ENCODE measurements around the gene ARL2.

Gene ARL2

GRCh38 chr11:65042891-65043290, 28.9 kb downstream of the ARL2 start:
- peak overlapping the region in 1 of 2 donors; percentile 10 for H3K4me3 ChIP-seq (ENCODE audit: low read length in 2 of 2)
- no peak overlapping the region for H3K9ac ChIP-seq (ENCODE audit: low read depth in 1 of 2, low read length in 2 of 2)
- H3K9me3 ChIP-seq (ENCODE audit: control insufficient read depth in 2 of 2, low read length in 2 of 2): no peaks in the 10 kb centered on the region

DNA sequence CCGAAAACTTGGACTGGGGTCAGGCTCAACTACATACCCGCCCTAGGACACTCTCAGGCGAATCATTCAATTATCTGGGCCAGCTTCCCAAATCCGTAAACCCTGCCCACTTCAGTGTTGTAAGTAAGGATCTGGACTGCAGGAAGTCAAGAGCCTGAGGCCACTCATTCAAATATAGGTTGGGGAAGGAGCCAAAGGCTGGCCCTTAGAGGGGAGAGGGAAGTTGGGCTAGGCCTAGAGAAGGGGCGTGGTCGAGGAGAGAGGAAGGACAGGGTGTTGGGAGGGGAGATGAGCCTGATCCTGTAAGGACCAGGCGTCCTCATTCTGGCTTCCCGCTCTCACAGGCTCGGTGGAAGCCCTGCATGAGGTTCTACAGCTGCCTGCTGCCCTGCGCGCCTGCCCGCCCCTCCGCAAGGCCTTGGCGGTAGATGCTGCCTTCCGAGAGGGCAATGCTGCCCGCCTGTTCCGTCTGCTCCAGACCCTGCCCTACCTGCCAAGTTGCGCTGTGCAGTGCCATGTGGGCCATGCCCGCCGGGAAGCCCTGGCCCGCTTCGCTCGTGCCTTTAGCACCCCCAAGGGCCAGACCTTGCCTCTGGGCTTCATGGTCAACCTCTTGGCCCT, 30.0 kb downstream of the ARL2 start:
- Histone ChIP-seq H3K4me1 (ENCODE audit: control insufficient read depth in 2 of 2, insufficient read depth in 2 of 2, low read length in 2 of 2) (peaks cover 11 to 17% of the 10 kb centered on the region in 2 donors), H3K4me3 (ENCODE audit: low read length in 2 of 2) (no peak overlapping the region), H3K9me3 (ENCODE audit: control insufficient read depth in 2 of 2, low read length in 2 of 2) (no peaks in the 10 kb centered on the region), H3K9ac (ENCODE audit: low read depth in 1 of 2, low read length in 2 of 2) (no peak overlapping the region), H3K27ac (ENCODE audit: low read depth in 2 of 2, low read length in 2 of 2) (no peak overlapping the region), H3K27me3 (ENCODE audit: control insufficient read depth in 2 of 2, insufficient read depth in 2 of 2, low read length in 2 of 2) (no peaks in the 10 kb centered on the region), H3K36me3 (ENCODE audit: control insufficient read depth in 2 of 2, insufficient read depth in 2 of 2, low read length in 2 of 2) (peaks cover 9 to 14% of the 10 kb centered on the region in 2 donors)

More at GRCh38 chr11:65042891-65043290, 28.9 kb downstream of the ARL2 start:
- H3K27ac ChIP-seq (ENCODE audit: low read depth in 2 of 2, low read length in 2 of 2): no peak overlapping the region
- H3K36me3 ChIP-seq (ENCODE audit: control insufficient read depth in 2 of 2, insufficient read depth in 2 of 2, low read length in 2 of 2): peaks cover 17 to 21% of the 10 kb centered on the region in 2 donors
- H3K4me1 ChIP-seq (ENCODE audit: control insufficient read depth in 2 of 2, insufficient read depth in 2 of 2, low read length in 2 of 2): peaks cover 11 to 17% of the 10 kb centered on the region in 2 donors
- H3K27me3 ChIP-seq (ENCODE audit: control insufficient read depth in 2 of 2, insufficient read depth in 2 of 2, low read length in 2 of 2): no peaks in the 10 kb centered on the region

- Histone ChIP-seq H3K27ac (ENCODE audit: low read depth in 2 of 2, low read length in 2 of 2) (no peak overlapping the region), H3K4me1 (ENCODE audit: control insufficient read depth in 2 of 2, insufficient read depth in 2 of 2, low read length in 2 of 2) (peaks cover 11 to 17% of the 10 kb centered on the region in 2 donors), H3K27me3 (ENCODE audit: control insufficient read depth in 2 of 2, insufficient read depth in 2 of 2, low read length in 2 of 2) (no peaks in the 10 kb centered on the region), H3K4me3 (ENCODE audit: low read length in 2 of 2) (no peak overlapping the region), H3K9ac (ENCODE audit: low read depth in 1 of 2, low read length in 2 of 2) (no peak overlapping the region), H3K9me3 (ENCODE audit: control insufficient read depth in 2 of 2, low read length in 2 of 2) (no peaks in the 10 kb centered on the region), H3K36me3 (ENCODE audit: control insufficient read depth in 2 of 2, insufficient read depth in 2 of 2, low read length in 2 of 2) (peaks cover 9 to 12% of the 10 kb centered on the region in 2 donors)
Measured at GRCh38 chr11:65045061-65045460, 31.1 kb downstream of the ARL2 start.

GRCh38 chr11:65045728-65046127, 31.8 kb downstream of the ARL2 start:
- H3K9ac ChIP-seq (ENCODE audit: low read depth in 1 of 2, low read length in 2 of 2): no peak overlapping the region
- H3K4me3 ChIP-seq (ENCODE audit: low read length in 2 of 2): no peak overlapping the region
- H3K27ac ChIP-seq (ENCODE audit: low read depth in 2 of 2, low read length in 2 of 2): no peak overlapping the region
- H3K4me1 ChIP-seq (ENCODE audit: control insufficient read depth in 2 of 2, insufficient read depth in 2 of 2, low read length in 2 of 2): peaks cover 11 to 17% of the 10 kb centered on the region in 2 donors
- H3K36me3 ChIP-seq (ENCODE audit: control insufficient read depth in 2 of 2, insufficient read depth in 2 of 2, low read length in 2 of 2): peaks cover 9 to 12% of the 10 kb centered on the region in 2 donors
- H3K9me3 ChIP-seq (ENCODE audit: control insufficient read depth in 2 of 2, low read length in 2 of 2): no peaks in the 10 kb centered on the region
- H3K27me3 ChIP-seq (ENCODE audit: control insufficient read depth in 2 of 2, insufficient read depth in 2 of 2, low read length in 2 of 2): no peaks in the 10 kb centered on the region

- Histone ChIP-seq H3K4me1 (ENCODE audit: control insufficient read depth in 2 of 2, insufficient read depth in 2 of 2, low read length in 2 of 2) (peaks cover 4 to 9% of the 10 kb centered on the region in 2 donors), H3K36me3 (ENCODE audit: control insufficient read depth in 2 of 2, insufficient read depth in 2 of 2, low read length in 2 of 2) (peaks cover 9 to 12% of the 10 kb centered on the region in 2 donors), H3K4me3 (ENCODE audit: low read length in 2 of 2) (peak overlapping the region; percentile 52 to 64), H3K27me3 (ENCODE audit: control insufficient read depth in 2 of 2, insufficient read depth in 2 of 2, low read length in 2 of 2) (no peaks in the 10 kb centered on the region), H3K9me3 (ENCODE audit: control insufficient read depth in 2 of 2, low read length in 2 of 2) (no peaks in the 10 kb centered on the region), H3K27ac (ENCODE audit: low read depth in 2 of 2, low read length in 2 of 2) (peak overlapping the region in 1 of 2 donors; percentile 52), H3K9ac (ENCODE audit: low read depth in 1 of 2, low read length in 2 of 2) (peak overlapping the region; percentile 41 to 51)
Measured at GRCh38 chr11:65047581-65048422, 33.8 kb downstream of the ARL2 start.

- Histone ChIP-seq H3K27me3 (ENCODE audit: control insufficient read depth in 2 of 2, insufficient read depth in 2 of 2, low read length in 2 of 2) (no peaks in the 10 kb centered on the region), H3K9me3 (ENCODE audit: control insufficient read depth in 2 of 2, low read length in 2 of 2) (no peaks in the 10 kb centered on the region), H3K4me3 (ENCODE audit: low read length in 2 of 2) (no peak overlapping the region), H3K9ac (ENCODE audit: low read depth in 1 of 2, low read length in 2 of 2) (no peak overlapping the region), H3K4me1 (ENCODE audit: control insufficient read depth in 2 of 2, insufficient read depth in 2 of 2, low read length in 2 of 2) (no peaks in the 10 kb centered on the region), H3K27ac (ENCODE audit: low read depth in 2 of 2, low read length in 2 of 2) (no peak overlapping the region), H3K36me3 (ENCODE audit: control insufficient read depth in 2 of 2, insufficient read depth in 2 of 2, low read length in 2 of 2) (no peaks in the 10 kb centered on the region)
Measured at GRCh38 chr11:65051398-65051858, 37.5 kb downstream of the ARL2 start.

GRCh38 chr11:65053827-65054508, 40.0 kb downstream of the ARL2 start:
- Histone ChIP-seq H3K9ac (ENCODE audit: low read depth in 1 of 2, low read length in 2 of 2) (no peak overlapping the region), H3K9me3 (ENCODE audit: control insufficient read depth in 2 of 2, low read length in 2 of 2) (no peaks in the 10 kb centered on the region), H3K4me1 (ENCODE audit: control insufficient read depth in 2 of 2, insufficient read depth in 2 of 2, low read length in 2 of 2) (peaks cover 4 to 5% of the 10 kb centered on the region in 2 donors), H3K4me3 (ENCODE audit: low read length in 2 of 2) (no peak overlapping the region), H3K36me3 (ENCODE audit: control insufficient read depth in 2 of 2, insufficient read depth in 2 of 2, low read length in 2 of 2) (no peaks in the 10 kb centered on the region), H3K27ac (ENCODE audit: low read depth in 2 of 2, low read length in 2 of 2) (no peak overlapping the region), H3K27me3 (ENCODE audit: control insufficient read depth in 2 of 2, insufficient read depth in 2 of 2, low read length in 2 of 2) (no peaks in the 10 kb centered on the region)

DNA sequence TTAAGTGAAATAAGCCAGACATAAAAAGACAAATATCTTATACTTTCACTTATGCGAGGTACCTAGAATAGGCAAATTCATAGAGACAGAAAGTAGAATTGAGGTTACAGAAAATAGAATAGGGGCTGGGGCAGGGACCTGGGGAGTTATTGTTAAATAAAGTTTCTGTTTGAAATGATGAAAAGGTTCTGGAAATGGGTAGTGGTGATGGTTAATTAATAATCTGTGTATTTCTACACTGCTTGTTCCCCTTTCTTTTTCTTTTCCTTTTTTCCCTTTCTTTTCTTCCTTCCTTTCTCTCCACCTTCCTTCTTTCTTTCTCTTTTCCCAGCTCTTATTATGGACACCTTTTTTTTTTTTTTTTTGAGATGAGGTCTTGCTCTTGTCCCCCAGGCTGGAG, 41.6 kb downstream of the ARL2 start:
- Histone ChIP-seq H3K27me3 (ENCODE audit: control insufficient read depth in 2 of 2, insufficient read depth in 2 of 2, low read length in 2 of 2) (no peaks in the 10 kb centered on the region), H3K36me3 (ENCODE audit: control insufficient read depth in 2 of 2, insufficient read depth in 2 of 2, low read length in 2 of 2) (no peaks in the 10 kb centered on the region), H3K9me3 (ENCODE audit: control insufficient read depth in 2 of 2, low read length in 2 of 2) (no peaks in the 10 kb centered on the region), H3K27ac (ENCODE audit: low read depth in 2 of 2, low read length in 2 of 2) (no peak overlapping the region), H3K9ac (ENCODE audit: low read depth in 1 of 2, low read length in 2 of 2) (no peak overlapping the region), H3K4me3 (ENCODE audit: low read length in 2 of 2) (no peak overlapping the region), H3K4me1 (ENCODE audit: control insufficient read depth in 2 of 2, insufficient read depth in 2 of 2, low read length in 2 of 2) (peaks cover 5 to 11% of the 10 kb centered on the region in 2 donors)

DNA sequence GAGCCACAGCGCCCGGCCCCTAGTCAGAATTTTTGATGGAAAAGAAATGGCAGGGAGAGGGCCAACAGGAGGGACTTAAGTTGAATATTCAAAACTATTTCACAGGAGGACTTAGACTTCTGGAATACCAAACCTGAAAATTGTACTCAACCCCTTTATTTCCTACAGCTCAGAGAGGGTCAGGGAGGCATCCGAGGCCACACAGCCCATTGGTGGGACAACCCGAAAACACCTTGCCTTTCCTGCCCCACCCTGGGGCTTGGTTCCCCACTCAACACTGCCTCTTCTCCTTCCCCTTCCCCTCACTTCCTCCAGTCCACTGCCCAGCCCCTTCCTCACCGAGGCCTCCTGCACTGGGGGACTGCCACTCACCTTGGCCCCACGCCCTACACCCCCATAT, 43.0 kb downstream of the ARL2 start:
- H3K27me3 ChIP-seq (ENCODE audit: control insufficient read depth in 2 of 2, insufficient read depth in 2 of 2, low read length in 2 of 2): no peaks in the 10 kb centered on the region
- H3K4me3 ChIP-seq (ENCODE audit: low read length in 2 of 2): no peak overlapping the region
- H3K4me1 ChIP-seq (ENCODE audit: control insufficient read depth in 2 of 2, insufficient read depth in 2 of 2, low read length in 2 of 2): peaks cover 5 to 11% of the 10 kb centered on the region in 2 donors
- no peaks in the 10 kb centered on the region for H3K9me3 ChIP-seq (ENCODE audit: control insufficient read depth in 2 of 2, low read length in 2 of 2)
- H3K27ac ChIP-seq (ENCODE audit: low read depth in 2 of 2, low read length in 2 of 2): no peak overlapping the region
- H3K36me3 ChIP-seq (ENCODE audit: control insufficient read depth in 2 of 2, insufficient read depth in 2 of 2, low read length in 2 of 2): no peaks in the 10 kb centered on the region
- H3K9ac ChIP-seq (ENCODE audit: low read depth in 1 of 2, low read length in 2 of 2): no peak overlapping the region

- no peak overlapping the region for H3K27ac ChIP-seq (ENCODE audit: low read depth in 2 of 2, low read length in 2 of 2)
- H3K9me3 ChIP-seq (ENCODE audit: control insufficient read depth in 2 of 2, low read length in 2 of 2): no peaks in the 10 kb centered on the region
- H3K9ac ChIP-seq (ENCODE audit: low read depth in 1 of 2, low read length in 2 of 2): no peak overlapping the region
- H3K4me1 ChIP-seq (ENCODE audit: control insufficient read depth in 2 of 2, insufficient read depth in 2 of 2, low read length in 2 of 2): peaks cover 5 to 11% of the 10 kb centered on the region in 2 donors
- no peaks in the 10 kb centered on the region for H3K27me3 ChIP-seq (ENCODE audit: control insufficient read depth in 2 of 2, insufficient read depth in 2 of 2, low read length in 2 of 2)
- H3K4me3 ChIP-seq (ENCODE audit: low read length in 2 of 2): no peak overlapping the region
- no peaks in the 10 kb centered on the region for H3K36me3 ChIP-seq (ENCODE audit: control insufficient read depth in 2 of 2, insufficient read depth in 2 of 2, low read length in 2 of 2)
Measured at GRCh38 chr11:65057526-65057925, 43.6 kb downstream of the ARL2 start.

Measured in mucosa of rectum (tissue), 2 donors.